Breast epithelium (tissue), 3 donors: ENCODE data around the gene FAM184B.

Source experiments
- POLR2A ChIP-seq: fragments of 450-650 bp; IDR thresholded peaks from one replicate; pipeline ENCODE4 v1.6.1; 2016; ENCODE audit warnings: antibody characterized with exemption, mild to moderate bottlenecking, moderate library complexity
- POLR2AphosphoS5 ChIP-seq, 3 donors: sonication (generic); formaldehyde crosslinking; IDR thresholded peaks; one replicate each; pipeline ENCODE4 v1.6.1; 2017; ENCODE audit warnings: antibody characterized with exemption in 3 of 3
- TF ChIP-seq, protein P1 (sequence below), 3 donors: fragments of 450-650 bp; IDR thresholded peaks; one replicate each; pipeline ENCODE4 v1.5.1; 2016 to 2017; ENCODE audit warnings: antibody characterized with exemption in 3 of 3, mild to moderate bottlenecking in 3 of 3, moderate library complexity in 3 of 3

DNA sequence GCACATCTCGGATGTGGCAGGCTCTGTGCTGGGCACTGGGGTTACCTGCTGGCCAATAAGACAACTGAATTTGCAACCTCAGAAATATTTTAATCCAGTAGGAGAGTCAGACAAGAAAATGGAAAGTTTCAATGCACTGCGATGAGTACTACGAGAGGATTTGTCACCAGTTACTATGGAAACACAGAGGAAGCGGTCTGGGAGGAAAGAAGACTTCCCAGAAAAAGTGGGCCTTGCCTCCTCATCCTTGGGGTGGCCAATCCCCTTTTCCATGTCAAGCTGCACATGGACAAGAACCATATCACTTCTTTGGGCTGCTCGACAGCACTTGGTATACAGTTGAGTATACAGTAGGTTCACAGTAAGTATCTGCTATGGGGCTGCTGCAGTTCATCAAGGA is 67.6 kb downstream of the FAM184B start:
- TF ChIP-seq, protein P1, sequence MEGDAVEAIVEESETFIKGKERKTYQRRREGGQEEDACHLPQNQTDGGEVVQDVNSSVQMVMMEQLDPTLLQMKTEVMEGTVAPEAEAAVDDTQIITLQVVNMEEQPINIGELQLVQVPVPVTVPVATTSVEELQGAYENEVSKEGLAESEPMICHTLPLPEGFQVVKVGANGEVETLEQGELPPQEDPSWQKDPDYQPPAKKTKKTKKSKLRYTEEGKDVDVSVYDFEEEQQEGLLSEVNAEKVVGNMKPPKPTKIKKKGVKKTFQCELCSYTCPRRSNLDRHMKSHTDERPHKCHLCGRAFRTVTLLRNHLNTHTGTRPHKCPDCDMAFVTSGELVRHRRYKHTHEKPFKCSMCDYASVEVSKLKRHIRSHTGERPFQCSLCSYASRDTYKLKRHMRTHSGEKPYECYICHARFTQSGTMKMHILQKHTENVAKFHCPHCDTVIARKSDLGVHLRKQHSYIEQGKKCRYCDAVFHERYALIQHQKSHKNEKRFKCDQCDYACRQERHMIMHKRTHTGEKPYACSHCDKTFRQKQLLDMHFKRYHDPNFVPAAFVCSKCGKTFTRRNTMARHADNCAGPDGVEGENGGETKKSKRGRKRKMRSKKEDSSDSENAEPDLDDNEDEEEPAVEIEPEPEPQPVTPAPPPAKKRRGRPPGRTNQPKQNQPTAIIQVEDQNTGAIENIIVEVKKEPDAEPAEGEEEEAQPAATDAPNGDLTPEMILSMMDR (IDR thresholded peaks at IDR 0.05): no peak
- no peak for TF ChIP-seq POLR2A
- TF ChIP-seq POLR2AphosphoS5 (IDR thresholded peaks at IDR 0.05): no peak
